Heart right ventricle (tissue), 16 donors: ENCODE results near the gene PDCD2. TPM values are rescaled to one million over a fixed set of nuclear protein-coding genes. Genes with fewer than 3 reads are reported as not detected.
"Not testable (repeated sequence)": the region's sequence is repeated elsewhere in the genome, so short reads cannot be mapped to it uniquely, and the experiment has no call there.

Experiments used
- ATAC-seq, 8 donors: fragments of 200-7000 bp; cut with Tn5 transposase; one replicate each; pipeline ENCODE4 v1.9.1; 2020; ENCODE audit warnings: mild to moderate bottlenecking in 8 of 8, moderate library complexity in 8 of 8, moderate number of reproducible peaks in 1 of 8
- DNase-seq, 2 donors: peaks; one replicate each; pipeline ENCODE4 v3.0.0-alpha.2; 2020
- H3K27ac ChIP-seq, 10 donors: fragments of 200-600 bp; sonication (generic) in 2 of 10; one replicate each; pipeline versions ENCODE4 v1.5.0 to v1.8.0; 2020 to 2022; ENCODE audit warnings: mild to moderate bottlenecking in 3 of 10
- H3K27me3 ChIP-seq, 7 donors: fragments of 200-600 bp; one replicate each; pipeline ENCODE4 v1.8.0; 2021 to 2022; ENCODE audit warnings: mild to moderate bottlenecking in 2 of 7
- H3K36me3 ChIP-seq, 9 donors: fragments of 200-600 bp; sonication (generic) in 1 of 9; one replicate each; pipeline versions ENCODE4 v1.5.0 to v1.8.0; 2020 to 2022; ENCODE audit warnings: mild to moderate bottlenecking in 2 of 9
- H3K4me1 ChIP-seq, 9 donors: fragments of 200-600 bp; sonication (generic) in 1 of 9; one replicate each; pipeline versions ENCODE4 v1.5.0 to v1.8.0; 2020 to 2022; ENCODE audit warnings: mild to moderate bottlenecking in 4 of 9
- H3K4me3 ChIP-seq, 10 donors: fragments of 200-600 bp; sonication (generic) in 2 of 10; one replicate each; pipeline versions ENCODE4 v1.5.0 to v1.8.0; 2020 to 2022; ENCODE audit warnings: mild to moderate bottlenecking in 7 of 10, moderate library complexity in 2 of 10
- H3K9me3 ChIP-seq, 11 donors: fragments of 200-600 bp in 10 of 11; sonication (generic) in 2 of 11; one replicate each; pipeline versions ENCODE4 v1.5.0 to v1.8.0; 2013 to 2022; ENCODE audit warnings: mild to moderate bottlenecking in 2 of 11, control low read depth in 1 of 11, moderate library complexity in 1 of 11
- WGBS, 2 donors: extraction: QIAGEN DNeasy Blood & Tissue Kit; methylation state at CpG; one replicate each; pipeline ENCODE4 v1.1.7; 2013; ENCODE audit warnings: inconsistent platforms in 1 of 2; 5-methylcytosine and 5-hydroxymethylcytosine counted together
- intact Hi-C, 10 donors: fragments of 100-400 bp; cut with DNase I; formaldehyde crosslinking; loops; one replicate each; pipeline versions ENCODE4 v1.11.1 to v1.14.2; 2022
- polyA plus RNA-seq, 2 donors: library from polyadenylated mRNA; stranded (reverse); fragments of 200-250 nt; gene quantifications; one replicate each; pipeline ENCODE4 v1.2.3, GENCODE V29; 2013
- total RNA-seq, 10 donors: library from RNA; stranded (reverse); fragmentation: NEBNext Ultra II Directional in 3 of 10; extraction: Animal tissue kit (Norgen Biotek cat#: 25700) in 3 of 10; gene quantifications; one replicate each; pipeline versions ENCODE4 v1.2.1 to v1.2.4, GENCODE V29; 2021 to 2023
- TF ChIP-seq, protein P1 (sequence below), 9 donors: fragments of 200-600 bp; sonication (generic) in 2 of 9; IDR thresholded peaks; one replicate each; pipeline versions ENCODE4 v1.5.0 to v1.8.0; 2021 to 2022; ENCODE audit warnings: antibody characterized with exemption in 9 of 9, mild to moderate bottlenecking in 5 of 9, moderate library complexity in 1 of 9
- donor health status: Arrhythmogenic right ventricular cardiomyopathy.
- donor health status: ischemic (EF 13 %, LVEDD 7.1; RV severe dilation, severe dysfunction).
- donor health status: healthy with polysubstance abuse.
- donor health status: DM: no; HTN: yes; CAD: no.
- donor health status: DM: no; HTN: no; CAD: no.
- donor health status: ischemic (EF 25% LVEDD 6.9; RV normal size, moderate dysfunction).
- donor health status: ischemic (EF 25% LVEDD 5.7; RV mildly dilated, moderate dysfunction).
- donor health status: healthy.
- donor health status: DM: yes; HTN: yes; CAD: no.
- donor health status: Ischemic cardiomyopathy.
- donor health status: ischemic (EF 35%, LVEDD 5.7; RV mildly dilated, moderate dysfunction).
- donor health status: nonischemic (EF 11% LVEDD 7.7; RV severe dilation, severe dysfunction).
- donor health status: DM: yes; HTN: yes; CAD: no.
- donor health status: PGD.
- donor health status: ischemic (EF 29% LVEDD 5.4; RV normal size, mild dysfunction).
- donor health status: nonischemic (EF 23%, LVEDD 6.1; RV moderate dilation, normal function).

Gene PDCD2
- total and polyA plus RNA-seq, 12 donors, result 20.0 to 45.5 (median 34.0) TPM

DNA sequence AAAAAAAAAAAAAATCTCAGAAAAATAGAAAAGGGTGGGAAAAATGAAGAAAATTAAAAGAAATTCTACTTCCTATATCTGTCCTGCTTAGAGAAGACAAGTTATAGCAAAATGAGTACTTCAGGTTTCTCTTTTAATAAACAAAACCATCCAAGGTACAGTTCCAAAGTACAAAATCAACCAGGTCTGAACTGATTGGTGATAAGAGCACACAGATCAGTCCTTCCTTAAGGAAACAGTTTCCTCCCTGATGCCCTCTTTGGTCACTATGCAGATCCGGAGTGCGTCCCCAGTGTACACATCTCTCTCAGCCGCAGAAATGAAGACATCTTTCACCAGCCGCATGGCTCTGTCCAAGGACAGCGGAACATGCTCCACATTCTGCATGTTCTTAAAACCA, 49.4 kb downstream of the PDCD2 start:
- H3K36me3 ChIP-seq, result peaks cover 0 to 90% (median 59%) of the 10 kb centered on the region in 9 donors
- no peak for ATAC-seq
- WGBS, 2 donors, result 86 to 87% methylated on average over 5 of the region's 5 CpGs

DNA sequence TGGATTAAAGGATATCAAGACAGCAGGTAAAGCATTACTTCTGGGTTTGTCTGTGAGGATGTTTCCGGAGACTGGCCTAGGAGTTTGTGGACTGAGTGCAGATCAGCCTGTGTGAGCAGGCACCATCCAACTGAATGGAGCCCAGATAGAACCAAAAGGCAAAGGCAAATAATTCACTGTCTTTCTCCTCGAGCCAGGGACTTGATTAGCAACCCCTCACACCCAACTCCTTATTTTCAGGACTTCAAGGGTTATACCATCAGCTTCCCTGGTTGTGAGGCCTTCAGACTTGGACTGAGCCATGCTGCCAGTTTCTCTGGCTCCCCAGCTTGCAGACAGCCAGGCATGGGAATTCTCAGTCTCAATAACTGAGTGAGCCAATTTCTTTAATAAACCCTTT, 50.6 kb downstream of the PDCD2 start:
- 87% methylated on average over 2 of the region's 2 CpGs for WGBS, 2 donors
- Histone ChIP-seq H3K36me3 (peaks cover 0 to 78% (median 55%) of the 10 kb centered on the region in 9 donors), H3K4me3 (no peak overlapping the region), H3K9me3 (no peaks in the 10 kb centered on the region), H3K4me1 (peaks cover 0 to 11% (median 0%) of the 10 kb centered on the region in 9 donors), H3K27ac (no peak overlapping the region), H3K27me3 (no peaks in the 10 kb centered on the region)
- DNase-seq (no peak), ATAC-seq (no peak)
- intact Hi-C loops, result loop anchor here in 4 of 10 donors (5.0 to 10.0 kb wide), 4 partner anchors 701 to 746 kb away; no protein-coding TSS in a partner anchor
- TF ChIP-seq, protein P1, sequence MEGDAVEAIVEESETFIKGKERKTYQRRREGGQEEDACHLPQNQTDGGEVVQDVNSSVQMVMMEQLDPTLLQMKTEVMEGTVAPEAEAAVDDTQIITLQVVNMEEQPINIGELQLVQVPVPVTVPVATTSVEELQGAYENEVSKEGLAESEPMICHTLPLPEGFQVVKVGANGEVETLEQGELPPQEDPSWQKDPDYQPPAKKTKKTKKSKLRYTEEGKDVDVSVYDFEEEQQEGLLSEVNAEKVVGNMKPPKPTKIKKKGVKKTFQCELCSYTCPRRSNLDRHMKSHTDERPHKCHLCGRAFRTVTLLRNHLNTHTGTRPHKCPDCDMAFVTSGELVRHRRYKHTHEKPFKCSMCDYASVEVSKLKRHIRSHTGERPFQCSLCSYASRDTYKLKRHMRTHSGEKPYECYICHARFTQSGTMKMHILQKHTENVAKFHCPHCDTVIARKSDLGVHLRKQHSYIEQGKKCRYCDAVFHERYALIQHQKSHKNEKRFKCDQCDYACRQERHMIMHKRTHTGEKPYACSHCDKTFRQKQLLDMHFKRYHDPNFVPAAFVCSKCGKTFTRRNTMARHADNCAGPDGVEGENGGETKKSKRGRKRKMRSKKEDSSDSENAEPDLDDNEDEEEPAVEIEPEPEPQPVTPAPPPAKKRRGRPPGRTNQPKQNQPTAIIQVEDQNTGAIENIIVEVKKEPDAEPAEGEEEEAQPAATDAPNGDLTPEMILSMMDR (IDR thresholded peaks at IDR 0.05), result no peak

More for the DNA sequence above, 49.4 kb downstream of the PDCD2 start:
- Histone ChIP-seq H3K27me3 (no peaks in the 10 kb centered on the region), H3K4me1 (peaks cover 0 to 12% (median 0%) of the 10 kb centered on the region in 9 donors), H3K9me3 (no peaks in the 10 kb centered on the region), H3K27ac (no peak overlapping the region), H3K4me3 (no peak overlapping the region)
- DNase-seq, result no peak
- TF ChIP-seq, protein P1 (IDR thresholded peaks at IDR 0.05), result no peak
- intact Hi-C loops, result loop anchor here in 1 of 10 donors (10.0 kb wide), 1 partner anchor 740 kb away; no protein-coding TSS in a partner anchor

DNA sequence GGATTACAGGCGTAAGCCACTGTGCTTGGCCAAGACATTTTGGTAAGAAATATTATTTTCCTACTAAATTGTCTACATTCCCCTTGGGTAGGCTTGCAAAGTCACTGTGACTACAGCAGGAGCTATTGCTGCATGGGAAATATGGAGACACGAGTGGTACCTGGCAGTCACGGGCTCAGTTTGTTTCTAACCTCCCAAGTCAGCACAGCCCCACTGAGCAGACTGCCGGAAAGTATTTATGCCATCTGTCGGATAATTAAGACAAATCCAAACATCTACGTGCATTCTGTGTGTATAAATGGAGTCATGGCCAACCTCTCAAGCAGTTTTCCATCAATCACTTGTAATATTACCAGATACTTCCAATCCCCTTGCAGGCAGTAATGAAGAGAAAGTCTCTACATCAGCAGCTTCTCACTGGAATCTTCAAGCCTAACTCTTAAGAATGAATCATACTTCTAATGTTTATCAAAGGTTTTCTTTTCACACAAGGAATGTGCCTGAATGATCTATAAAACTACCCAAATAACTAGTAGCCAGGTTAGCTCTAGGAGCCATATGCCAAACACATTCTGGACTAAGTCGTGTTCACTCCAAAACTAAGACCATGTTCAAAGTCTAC, 51.5 kb downstream of the PDCD2 start:
- TF ChIP-seq, protein P1 (IDR thresholded peaks at IDR 0.05), result no peak
- 88 to 90% methylated on average over 7 of the region's 7 CpGs for WGBS, 2 donors
- H3K27ac ChIP-seq, result no peak overlapping the region
- no peak for DNase-seq
- intact Hi-C loops, result loop anchor here in 4 of 10 donors (5.0 to 10.0 kb wide), 4 partner anchors 701 to 746 kb away; no protein-coding TSS in a partner anchor
- H3K4me1 ChIP-seq, result peaks cover 0 to 11% (median 0%) of the 10 kb centered on the region in 9 donors
- H3K9me3 ChIP-seq, result no peaks in the 10 kb centered on the region
- ATAC-seq, result no peak
- H3K36me3 ChIP-seq, result peaks cover 0 to 70% (median 49%) of the 10 kb centered on the region in 9 donors
- no peaks in the 10 kb centered on the region for H3K27me3 ChIP-seq
- H3K4me3 ChIP-seq, result no peak overlapping the region

DNA sequence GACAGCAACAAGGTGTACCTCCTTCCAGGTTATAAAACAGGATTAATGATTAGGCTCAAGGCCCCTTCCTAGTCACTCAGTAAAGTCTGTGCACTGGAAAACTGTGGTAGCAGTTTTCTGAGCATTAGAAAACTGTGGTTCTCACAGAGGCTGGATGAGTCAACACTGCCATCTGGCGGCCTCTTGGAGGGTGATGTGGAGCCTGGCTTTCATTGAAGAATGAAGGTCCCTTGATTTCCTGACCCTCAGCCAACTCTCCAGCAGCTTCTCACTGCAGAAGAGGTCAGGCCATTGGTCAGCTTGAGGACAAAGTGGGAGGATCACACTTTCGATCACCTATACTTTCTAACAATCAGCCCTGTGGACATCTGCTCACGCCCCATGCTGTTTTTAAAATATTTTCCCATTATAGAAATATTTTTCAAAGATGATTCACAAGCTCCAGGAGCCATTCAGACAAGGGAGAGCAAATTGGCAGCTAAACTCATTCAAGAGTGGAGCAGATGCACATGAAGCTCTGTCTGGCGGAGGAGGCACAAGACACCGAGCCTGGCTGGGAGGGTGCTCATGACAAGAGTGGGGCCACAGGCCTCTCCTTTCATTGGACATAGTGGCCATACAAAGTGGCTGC, 54.5 kb downstream of the PDCD2 start:
- TF ChIP-seq, protein P1 (IDR thresholded peaks at IDR 0.05), result peak; percentile 82 to 93 (median 90)
- Histone ChIP-seq H3K4me1 (peaks cover 0 to 11% (median 0%) of the 10 kb centered on the region in 9 donors), H3K27ac (no peak overlapping the region), H3K4me3 (no peak overlapping the region), H3K9me3 (no peaks in the 10 kb centered on the region), H3K36me3 (peaks cover 0 to 39% (median 20%) of the 10 kb centered on the region in 9 donors), H3K27me3 (no peaks in the 10 kb centered on the region)
- DNase-seq (peak; percentile 75 to 78), ATAC-seq (peak; percentile 75 to 90 (median 84))
- intact Hi-C loops, result loop anchor here in 9 of 10 donors (1.0 to 10.0 kb wide), 13 partner anchors 215 to 743 kb away; partner anchors contain the start of genes FAM120B (in 2 of the 9) and DLL1 (in 1 of the 9)
- 40 to 48% methylated on average over 5 of the region's 5 CpGs for WGBS, 2 donors

DNA sequence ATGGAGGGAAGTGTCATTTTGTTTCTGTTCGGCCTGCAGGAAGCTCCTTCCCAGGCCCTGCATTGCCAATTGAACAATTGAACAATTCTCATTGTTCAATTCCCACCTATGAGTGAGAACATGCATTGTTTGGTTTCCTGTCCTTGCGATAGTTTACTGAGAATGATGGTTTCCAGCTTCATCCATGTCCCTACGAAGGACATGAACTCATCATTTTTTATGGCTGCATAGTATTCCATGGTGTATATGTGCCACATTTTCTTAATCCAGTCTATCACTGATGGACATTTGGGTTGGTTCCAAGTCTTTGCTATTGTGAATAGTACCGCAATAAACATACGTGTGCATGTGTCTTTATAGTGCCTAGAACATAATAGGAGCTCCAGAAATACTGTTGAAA, 56.4 kb downstream of the PDCD2 start:
- WGBS, 2 donors, result 81 to 84% methylated on average over 5 of the region's 5 CpGs
- H3K36me3 ChIP-seq, result peaks cover 0 to 20% (median 4%) of the 10 kb centered on the region in 9 donors
- not testable (repeated sequence) for H3K27ac ChIP-seq, H3K9me3 ChIP-seq, DNase-seq, H3K27me3 ChIP-seq, H3K4me3 ChIP-seq, ATAC-seq
- intact Hi-C loops, result loop anchor here in 9 of 10 donors (2.0 to 10.0 kb wide), 10 partner anchors 213 to 736 kb away; partner anchors contain the start of genes FAM120B (in 2 of the 9) and DLL1 (in 1 of the 9)
- peaks cover under 1 to 26% (median 16%) of the 10 kb centered on the region in 9 donors for H3K4me1 ChIP-seq
